GM13976 (cell line): ENCODE results near the gene WASF3.

Experiments used
- DNase-seq: peaks from one replicate; pipeline ENCODE4 v3.0.0; 2012; ENCODE audit warnings: low spot score
- CTCF ChIP-seq: IDR thresholded peaks from 2 replicates; pipeline ENCODE4 v1.5.1; 2012; ENCODE audit warnings: borderline replicate concordance, mild to moderate bottlenecking; ENCODE audit not compliant: insufficient read depth; ENCODE audit errors: extremely low read depth, missing control alignments, control extremely low read depth
- in situ Hi-C: fragments of 300-500 bp; cut with MboI; formaldehyde crosslinking; loops from one replicate; pipeline ENCODE4 v1.12.0; 2022; ENCODE audit warnings: low sequenced_read_pairs, mixed read lengths, inconsistent platforms; ENCODE audit not compliant: unreplicated experiment

WASF3 gene

GRCh38 chr13:26685606-26686005, 128.1 kb downstream of the WASF3 start:
- TF ChIP-seq CTCF = no peak
- in situ Hi-C loops = no loop called here
- DNase-seq = no peak

GRCh38 chr13:26686285-26686684, 128.8 kb downstream of the WASF3 start:
- TF ChIP-seq CTCF = no peak
- DNase-seq = no peak
- in situ Hi-C loops = no loop called here

GRCh38 chr13:26688286-26688685, 130.8 kb downstream of the WASF3 start:
- in situ Hi-C loops = no loop called here
- TF ChIP-seq CTCF = no peak

DNA sequence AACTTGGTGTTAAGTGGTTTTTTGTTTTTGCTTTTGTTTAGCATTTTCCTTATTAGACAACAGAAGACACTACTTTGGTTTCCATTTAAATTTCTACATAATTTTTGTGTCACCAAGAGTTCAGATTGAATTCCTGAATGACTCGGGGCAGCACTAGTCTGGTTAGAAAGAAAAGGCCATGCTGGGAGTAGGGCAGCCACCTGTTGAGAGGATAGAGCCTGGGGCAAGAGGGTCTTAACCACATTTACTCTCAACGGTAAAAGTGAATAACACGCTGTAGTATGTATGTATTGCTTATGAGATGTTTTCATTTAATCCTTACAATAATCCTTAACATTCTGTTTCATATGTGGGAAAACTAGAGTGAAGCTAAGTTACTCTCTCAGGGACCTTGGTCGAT, 131.5 kb downstream of the WASF3 start:
- in situ Hi-C loops = no loop called here
- TF ChIP-seq CTCF = no peak
- no peak for DNase-seq

More at GRCh38 chr13:26688286-26688685, 130.8 kb downstream of the WASF3 start:
- DNase-seq = no peak

DNA sequence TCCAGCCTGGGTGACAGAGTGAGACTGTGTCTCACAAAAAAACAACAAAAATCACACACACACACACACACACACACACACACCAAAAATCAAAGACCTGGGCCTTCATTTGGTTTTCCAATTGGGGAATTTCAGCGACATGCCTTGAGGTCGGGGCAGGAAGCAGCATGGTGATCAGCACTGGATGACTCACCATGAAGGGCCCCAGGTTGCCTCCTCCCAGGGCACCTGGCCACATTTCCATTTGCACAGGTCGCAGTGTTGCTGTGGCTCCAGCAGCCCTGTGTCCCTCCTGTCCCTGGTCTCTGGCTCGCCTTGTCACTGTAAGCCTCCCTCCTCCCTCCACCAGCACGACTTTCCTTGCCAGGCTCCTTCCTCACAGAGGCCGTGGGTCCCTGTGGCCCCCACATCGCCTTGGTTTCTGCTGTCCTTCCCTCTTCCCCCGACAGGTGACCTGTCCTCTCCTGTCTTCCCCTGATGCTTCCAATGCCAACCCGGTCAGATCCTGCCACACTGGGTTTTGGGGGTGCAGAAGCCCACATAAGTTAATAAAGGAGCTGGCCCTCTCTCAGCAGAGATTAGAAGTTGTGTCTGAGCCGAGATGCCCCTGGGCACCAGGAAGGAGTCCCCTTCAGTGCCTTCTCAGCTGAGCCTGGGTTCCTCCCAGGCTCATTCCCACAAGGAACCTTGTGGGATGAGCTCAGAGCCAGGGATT, 136.4 kb downstream of the WASF3 start:
- in situ Hi-C loops = loop anchor here (10.0 kb wide), 1 partner anchor 509 kb away; no protein-coding TSS in a partner anchor
- no peak for TF ChIP-seq CTCF
- no peak for DNase-seq

GRCh38 chr13:26694609-26695359, 137.3 kb downstream of the WASF3 start:
- no peak for DNase-seq
- TF ChIP-seq CTCF = no peak
- in situ Hi-C loops = loop anchor here (10.0 kb wide), 1 partner anchor 510 kb away; no protein-coding TSS in a partner anchor
